ENCODE results near the gene CBX2.

The CBX2 gene

GRCh38 chr17:79806863-79807720 is 29.1 kb downstream of the CBX2 start:
- Histone ChIP-seq H3K27me3 (peaks cover 100% of the 10 kb centered on the region), H3K9me3 (no peaks in the 10 kb centered on the region), H3K36me3 (no peaks in the 10 kb centered on the region), H3K4me1 (ENCODE audit: control insufficient read depth in 1 of 2, insufficient read depth in 1 of 2, low read depth in 1 of 2, low read length in 1 of 2) (peaks cover 38 to 51% of the 10 kb centered on the region in 2 experiments), H3K4me3 (ENCODE audit: low read depth in 1 of 2, low read length in 1 of 2) (no peak overlapping the region), H3K27ac (no peak overlapping the region)
- TF ChIP-seq CTCF (IDR thresholded peaks at IDR 0.05), result no peak

GRCh38 chr17:79808763-79809529 is 31.0 kb downstream of the CBX2 start:
- no peak for TF ChIP-seq CTCF (IDR thresholded peaks at IDR 0.05)
- no peaks in the 10 kb centered on the region for H3K36me3 ChIP-seq
- H3K9me3 ChIP-seq, result no peaks in the 10 kb centered on the region
- H3K4me1 ChIP-seq (ENCODE audit: control insufficient read depth in 1 of 2, insufficient read depth in 1 of 2, low read depth in 1 of 2, low read length in 1 of 2), result peaks cover 24 to 45% of the 10 kb centered on the region in 2 experiments
- peaks cover 100% of the 10 kb centered on the region for H3K27me3 ChIP-seq
- no peak overlapping the region for H3K27ac ChIP-seq
- H3K4me3 ChIP-seq (ENCODE audit: low read depth in 1 of 2, low read length in 1 of 2), result no peak overlapping the region

- H3K27me3 ChIP-seq, result peaks cover 100% of the 10 kb centered on the region
- peaks cover 17 to 44% of the 10 kb centered on the region in 2 experiments for H3K4me1 ChIP-seq (ENCODE audit: control insufficient read depth in 1 of 2, insufficient read depth in 1 of 2, low read depth in 1 of 2, low read length in 1 of 2)
- H3K4me3 ChIP-seq (ENCODE audit: low read depth in 1 of 2, low read length in 1 of 2), result no peak overlapping the region
- H3K9me3 ChIP-seq, result no peaks in the 10 kb centered on the region
- no peaks in the 10 kb centered on the region for H3K36me3 ChIP-seq
- no peak overlapping the region for H3K27ac ChIP-seq
- TF ChIP-seq CTCF (IDR thresholded peaks at IDR 0.05), result no peak
Observed at GRCh38 chr17:79809530-79810129, 31.7 kb downstream of the CBX2 start.

GRCh38 chr17:79810130-79811010 is 32.4 kb downstream of the CBX2 start:
- TF ChIP-seq CTCF (IDR thresholded peaks at IDR 0.05), result no peak
- H3K27me3 ChIP-seq, result peaks cover 100% of the 10 kb centered on the region
- H3K27ac ChIP-seq, result no peak overlapping the region
- H3K36me3 ChIP-seq, result no peaks in the 10 kb centered on the region
- peak overlapping the region in 1 of 2 experiments; percentile 38 for H3K4me3 ChIP-seq (ENCODE audit: low read depth in 1 of 2, low read length in 1 of 2)
- H3K4me1 ChIP-seq (ENCODE audit: control insufficient read depth in 1 of 2, insufficient read depth in 1 of 2, low read depth in 1 of 2, low read length in 1 of 2), result peaks cover 21 to 50% of the 10 kb centered on the region in 2 experiments
- no peaks in the 10 kb centered on the region for H3K9me3 ChIP-seq
